Psoas muscle (tissue), 8 donors: ENCODE results near the gene BARHL2. TPM values are rescaled to one million over a fixed set of nuclear protein-coding genes. Genes with fewer than 3 reads are reported as not detected.

ENCODE experiments used
- ATAC-seq, 4 donors: fragments of 200-7000 bp; cut with Tn5 transposase; one replicate each; pipeline ENCODE4 v1.9.1; 2020; ENCODE audit warnings: moderate library complexity in 3 of 4, mild to moderate bottlenecking in 2 of 4
- DNase-seq, 2 donors: peaks; one replicate each; pipeline ENCODE4 v3.0.0-alpha.2; 2020
- H3K27ac ChIP-seq: fragments of 200-600 bp; one replicate; pipeline ENCODE4 v1.8.0; 2022
- H3K27me3 ChIP-seq, 3 donors: fragments of 200-600 bp in 1 of 3; one replicate each; pipeline versions ENCODE4 v1.6.1 to v1.8.0; 2013 to 2022; ENCODE audit warnings: low read length in 2 of 3, mild to moderate bottlenecking in 2 of 3, moderate library complexity in 1 of 3; ENCODE audit not compliant: insufficient read depth in 3 of 3
- H3K36me3 ChIP-seq, 2 donors: fragments of 200-600 bp in 1 of 2; one replicate each; pipeline versions ENCODE4 v1.6.1 to v1.8.0; 2013 to 2022; ENCODE audit warnings: low read depth in 1 of 2, mild to moderate bottlenecking in 1 of 2, moderate library complexity in 1 of 2; ENCODE audit not compliant: insufficient read depth in 1 of 2
- H3K4me1 ChIP-seq: fragments of 200-600 bp; one replicate; pipeline ENCODE4 v1.8.0; 2022
- H3K4me3 ChIP-seq: fragments of 200-600 bp; one replicate; pipeline ENCODE4 v1.8.0; 2022; ENCODE audit warnings: mild to moderate bottlenecking
- H3K9me3 ChIP-seq: fragments of 200-600 bp; one replicate; pipeline ENCODE4 v1.8.0; 2022
- CTCF ChIP-seq: fragments of 200-600 bp; IDR thresholded peaks from one replicate; pipeline ENCODE4 v1.8.0; 2022; ENCODE audit warnings: antibody characterized with exemption
- WGBS, 3 donors: extraction: QIAGEN DNeasy Blood & Tissue Kit; methylation state at CpG; one replicate each; pipeline versions ENCODE4 v1.1.6 to v1.1.7; 2013; 5-methylcytosine and 5-hydroxymethylcytosine counted together
- intact Hi-C, 2 donors: fragments of 100-400 bp; cut with DNase I; formaldehyde crosslinking; loops; one replicate each; pipeline versions ENCODE4 v1.11.0 to v1.14.2; 2022
- polyA plus RNA-seq, 3 donors: library from polyadenylated mRNA; stranded (reverse); fragments of 200-250 nt; gene quantifications; one replicate each; pipeline ENCODE4 v1.2.3, GENCODE V29; 2013
- total RNA-seq, 4 donors: library from RNA; stranded (reverse); fragmentation: NEBNext Ultra II Directional in 2 of 4; extraction: Animal tissue kit (Norgen Biotek cat#: 25700) in 2 of 4; gene quantifications; one replicate each; pipeline versions ENCODE4 v1.2.1 to v1.2.4, GENCODE V29; 2021 to 2023
- donor health status: healthy with polysubstance abuse.
- donor health status: DM: no; HTN: no; CAD: no; lungs with moderate emphysema.
- donor health status: Bipolar disorder and iron deficiency.
- donor health status: healthy.
- donor health status: DM: yes; HTN: yes; CAD: no.
- donor health status: DM: no; HTN: no; CAD: no.
- donor health status: DM: no; HTN: no; CAD: no.
- donor health status: DM: yes; HTN: yes; CAD: no.

BARHL2 gene
- total and polyA plus RNA-seq, 7 donors = not detected

- peaks cover 26% of the 10 kb centered on the region for H3K4me1 ChIP-seq
Measured at GRCh38 chr1:90728502-90729287, 11.6 kb upstream of the BARHL2 start.

GRCh38 chr1:90727917-90728501 is 10.9 kb upstream of the BARHL2 start:
- peaks cover 30% of the 10 kb centered on the region for H3K4me1 ChIP-seq
- intact Hi-C loops = loop anchor here in 1 of 2 donors (10.0 kb wide), 1 partner anchor 437 kb away; no protein-coding TSS in a partner anchor
- no peak for ATAC-seq
- DNase-seq = no peak
- 56 to 66% (median 64%) methylated on average over 5 of the region's 5 CpGs for WGBS, 3 donors
- H3K27ac ChIP-seq = no peak overlapping the region
- TF ChIP-seq CTCF = no peak
- H3K27me3 ChIP-seq = peaks cover 7 to 99% (median 61%) of the 10 kb centered on the region in 3 donors
- H3K36me3 ChIP-seq = no peaks in the 10 kb centered on the region
- H3K9me3 ChIP-seq = no peaks in the 10 kb centered on the region
- no peak overlapping the region for H3K4me3 ChIP-seq

More at GRCh38 chr1:90728502-90729287, 11.6 kb upstream of the BARHL2 start:
- ATAC-seq (no peak), DNase-seq (no peak)
- H3K4me3 ChIP-seq = no peak overlapping the region
- peaks cover 7 to 99% (median 54%) of the 10 kb centered on the region in 3 donors for H3K27me3 ChIP-seq
- no peaks in the 10 kb centered on the region for H3K36me3 ChIP-seq
- 13 to 21% (median 14%) methylated on average over 25 of the region's 25 CpGs for WGBS, 3 donors
- H3K9me3 ChIP-seq = no peaks in the 10 kb centered on the region
- no peak for TF ChIP-seq CTCF
- intact Hi-C loops = loop anchor here in 1 of 2 donors (10.0 kb wide), 1 partner anchor 436 kb away; no protein-coding TSS in a partner anchor
- no peak overlapping the region for H3K27ac ChIP-seq

GRCh38 chr1:90726986-90727480 is 9.9 kb upstream of the BARHL2 start:
- DNase-seq = no peak
- Histone ChIP-seq H3K9me3 (no peaks in the 10 kb centered on the region), H3K4me1 (peaks cover 30% of the 10 kb centered on the region), H3K36me3 (no peaks in the 10 kb centered on the region), H3K27me3 (peaks cover 7 to 100% (median 68%) of the 10 kb centered on the region in 3 donors), H3K4me3 (no peak overlapping the region), H3K27ac (no peak overlapping the region)
- TF ChIP-seq CTCF = no peak
- WGBS, 3 donors = 24 to 36% (median 29%) methylated on average over 25 of the region's 25 CpGs
- intact Hi-C loops = loop anchor here in 1 of 2 donors (10.0 kb wide), 1 partner anchor 438 kb away; no protein-coding TSS in a partner anchor
- ATAC-seq = no peak

- ATAC-seq = no peak
- H3K4me1 ChIP-seq = peaks cover 30% of the 10 kb centered on the region
- no peaks in the 10 kb centered on the region for H3K9me3 ChIP-seq
- intact Hi-C loops = loop anchor here in 1 of 2 donors (10.0 kb wide), 1 partner anchor 438 kb away; no protein-coding TSS in a partner anchor
- no peak for TF ChIP-seq CTCF
- WGBS, 3 donors = 9 to 12% (median 11%) methylated on average over 27 to 28 of the region's 28 CpGs
- H3K27ac ChIP-seq = no peak overlapping the region
- DNase-seq = no peak
- H3K4me3 ChIP-seq = peak overlapping the region; percentile 55
- no peaks in the 10 kb centered on the region for H3K36me3 ChIP-seq
- H3K27me3 ChIP-seq = peaks cover 1 to 100% (median 69%) of the 10 kb centered on the region in 3 donors
Measured at GRCh38 chr1:90726425-90726985, 9.4 kb upstream of the BARHL2 start.
